GM23338 (cell line): ENCODE results near the gene ZBTB20. TPM values are rescaled to one million over a fixed set of nuclear protein-coding genes. Genes with fewer than 3 reads are reported as not detected.

Source experiments
- ATAC-seq: fragments of 200-7000 bp; cut with Tn5 transposase; 3 replicates; pipeline ENCODE4 v1.9.1; 2020
- DNase-seq: peaks from one replicate; pipeline ENCODE4 v3.0.0-alpha.2; 2015; ENCODE audit warnings: low spot score
- H2AFZ ChIP-seq: fragments of 200-600 bp; sonication (generic); 2 replicates; pipeline ENCODE4 v1.8.0; 2016; ENCODE audit warnings: antibody characterized with exemption, mild to moderate bottlenecking, moderate library complexity
- H3F3A ChIP-seq: fragments of 200-600 bp; sonication (generic); replicated peaks from 2 replicates; pipeline ENCODE4 v1.8.0; 2017; ENCODE audit warnings: antibody characterized with exemption, mixed run types, low read depth
- H3K27ac ChIP-seq: fragments of 200-600 bp; sonication (generic); 2 replicates; pipeline ENCODE4 v1.6.1; 2016; ENCODE audit warnings: low read depth
- H3K27me3 ChIP-seq: fragments of 200-600 bp; sonication (generic); 2 replicates; pipeline ENCODE4 v1.8.0; 2016; ENCODE audit warnings: mild to moderate bottlenecking, mixed run types, moderate library complexity; ENCODE audit not compliant: insufficient read depth
- H3K36me3 ChIP-seq: fragments of 200-600 bp; sonication (generic); 2 replicates; pipeline ENCODE4 v1.8.0; 2016; ENCODE audit warnings: mild to moderate bottlenecking; ENCODE audit not compliant: insufficient read depth
- H3K4me1 ChIP-seq: fragments of 200-600 bp; sonication (generic); 2 replicates; pipeline ENCODE4 v1.8.0; 2016; ENCODE audit warnings: mild to moderate bottlenecking, moderate library complexity; ENCODE audit not compliant: insufficient read depth
- H3K4me2 ChIP-seq: fragments of 200-600 bp; sonication (generic); 2 replicates; pipeline ENCODE4 v1.7.1; 2017; ENCODE audit warnings: mixed run types
- H3K4me3 ChIP-seq: fragments of 200-600 bp; sonication (generic); 2 replicates; pipeline ENCODE4 v1.6.1; 2016; ENCODE audit warnings: mixed run types
- H3K79me2 ChIP-seq: fragments of 200-600 bp; sonication (generic); replicated peaks from 2 replicates; pipeline ENCODE4 v1.8.0; 2017; ENCODE audit warnings: mild to moderate bottlenecking; ENCODE audit not compliant: insufficient read depth
- H3K9me2 ChIP-seq: fragments of 200-600 bp; sonication (generic); 2 replicates; pipeline ENCODE4 v1.8.0; 2017; ENCODE audit not compliant: insufficient read depth
- H4K20me1 ChIP-seq: fragments of 200-600 bp; sonication (generic); replicated peaks from 2 replicates; pipeline ENCODE4 v1.8.0; 2017; ENCODE audit warnings: mild to moderate bottlenecking; ENCODE audit not compliant: insufficient read depth
- H3K27ac Mint-ChIP-seq: 2 replicates; pipeline ENCODE4 v1.8.0; 2020; ENCODE audit warnings: inconsistent platforms, mild to moderate bottlenecking, moderate library complexity, mixed read lengths
- H3K27me3 Mint-ChIP-seq: 3 replicates; pipeline ENCODE4 v1.8.0; 2022; ENCODE audit warnings: low read depth, mild to moderate bottlenecking, moderate library complexity, mixed read lengths, inconsistent platforms; ENCODE audit not compliant: insufficient read depth, poor library complexity
- H3K36me3 Mint-ChIP-seq: 3 replicates; pipeline ENCODE4 v1.8.0; 2021; ENCODE audit warnings: low read depth, mild to moderate bottlenecking, inconsistent platforms, moderate library complexity, mixed read lengths
- H3K4me1 Mint-ChIP-seq: 3 replicates; pipeline ENCODE4 v1.8.0; 2020; ENCODE audit warnings: mild to moderate bottlenecking, inconsistent platforms, mixed read lengths
- H3K4me3 Mint-ChIP-seq: 3 replicates; pipeline ENCODE4 v1.8.0; 2021; ENCODE audit warnings: moderate library complexity, mild to moderate bottlenecking, inconsistent platforms, mixed read lengths
- H3K9me3 Mint-ChIP-seq: 3 replicates; pipeline ENCODE4 v1.8.0; 2020; ENCODE audit warnings: moderate library complexity, mild to moderate bottlenecking, inconsistent platforms, mixed read lengths
- CREB1 ChIP-seq: fragments of 250-450 bp; sonication (Bioruptor Pico); IDR thresholded peaks from 2 replicates; pipeline ENCODE4 v1.5.0; 2020; ENCODE audit warnings: low read depth, mild to moderate bottlenecking, moderate library complexity
- ETS1 ChIP-seq: IDR thresholded peaks from 2 replicates; pipeline ENCODE4 v1.6.1; 2016; ENCODE audit warnings: antibody characterized with exemption
- EZH2 ChIP-seq: fragments of 200-600 bp; sonication (generic); IDR thresholded peaks from one replicate; pipeline ENCODE4 v1.8.0; 2017; ENCODE audit warnings: antibody characterized with exemption, mild to moderate bottlenecking, low read depth; ENCODE audit not compliant: unreplicated experiment
- EZH2phosphoT487 ChIP-seq: fragments of 200-600 bp; sonication (generic); IDR thresholded peaks from one replicate; pipeline ENCODE4 v1.8.1; 2018; ENCODE audit warnings: antibody characterized with exemption; ENCODE audit not compliant: unreplicated experiment
- JUNB ChIP-seq: IDR thresholded peaks from one replicate; pipeline ENCODE4 v1.6.1; 2016; ENCODE audit warnings: antibody characterized with exemption; ENCODE audit not compliant: unreplicated experiment
- NANOG ChIP-seq: IDR thresholded peaks from 2 replicates; pipeline ENCODE4 v1.6.1; 2016; ENCODE audit warnings: antibody characterized with exemption, borderline replicate concordance
- POLR2AphosphoS5 ChIP-seq: IDR thresholded peaks from 2 replicates; pipeline ENCODE4 v1.6.1; 2016; ENCODE audit warnings: antibody characterized with exemption, low read depth
- REST ChIP-seq: IDR thresholded peaks from one replicate; pipeline ENCODE4 v1.6.1; 2018; ENCODE audit warnings: antibody characterized with exemption; ENCODE audit not compliant: unreplicated experiment
- STAT1 ChIP-seq: IDR thresholded peaks from one replicate; pipeline ENCODE4 v1.6.1; 2016; ENCODE audit warnings: antibody characterized with exemption; ENCODE audit not compliant: unreplicated experiment
- ZNF114 ChIP-seq: fragments of 250-450 bp; sonication (Bioruptor Pico); IDR thresholded peaks from 2 replicates; pipeline ENCODE4 v1.5.0; 2020; ENCODE audit warnings: mild to moderate bottlenecking, moderate library complexity
- ZNF331 ChIP-seq: fragments of 250-450 bp; sonication (Bioruptor Pico); IDR thresholded peaks from 2 replicates; pipeline ENCODE4 v1.5.0; 2020; ENCODE audit warnings: low read depth, mild to moderate bottlenecking, moderate library complexity
- ZNF462 ChIP-seq: fragments of 250-450 bp; sonication (Bioruptor Pico); IDR thresholded peaks from 2 replicates; pipeline ENCODE4 v1.5.0; 2020; ENCODE audit warnings: mild to moderate bottlenecking, moderate library complexity
- polyA plus RNA-seq: library from polyadenylated mRNA; unstranded; fragments of >200 nt; fragmentation: Nextera tagmentation; extraction: Ambion mirVana; gene quantifications from 2 replicates; pipeline ENCODE4 v1.2.1, GENCODE V29; 2016
- total RNA-seq: library from RNA; depleted of rRNA; stranded (reverse); fragments of >200 nt; shearing (Covaris generic); gene quantifications from 2 replicates; pipeline ENCODE4 v1.2.3, GENCODE V29; 2014
- TF ChIP-seq, protein P1 (sequence below), 2 experiments: fragments of 200-600 bp in 1 of 2; sonication (generic) in 1 of 2; conservative IDR thresholded peaks; 2 replicates each; pipeline versions ENCODE4 v1.5.1 to v1.6.1; 2016 to 2017; ENCODE audit warnings: antibody characterized with exemption in 2 of 2, low read depth in 2 of 2, mild to moderate bottlenecking in 2 of 2, moderate library complexity in 1 of 2

Gene ZBTB20
- total and polyA plus RNA-seq, 2 experiments from 2014 or later: 2.0 to 3.3 TPM

GRCh38 chr3:115164374-115165221 is 17.5 kb upstream of the ZBTB20 start:
- Histone ChIP-seq H3K27ac (no peak overlapping the region), H3F3A (no peaks in the 10 kb centered on the region), H3K27me3 (no peaks in the 10 kb centered on the region), H3K4me1 (no peaks in the 10 kb centered on the region), H3K79me2 (no peaks in the 10 kb centered on the region), H3K9me2 (no peaks in the 10 kb centered on the region), H3K4me3 (no peak overlapping the region), H2AFZ (no peak overlapping the region), H4K20me1 (no peaks in the 10 kb centered on the region), H3K36me3 (no peaks in the 10 kb centered on the region), H3K4me2 (no peak overlapping the region)
- Mint-ChIP-seq H3K4me3 (no peak overlapping the region), H3K4me1 (peaks cover 6% of the 10 kb centered on the region; the same call in 2 of the 3 replicates), H3K27me3 (no peaks in the 10 kb centered on the region), H3K27ac (no peak overlapping the region), H3K9me3 (no peaks in the 10 kb centered on the region), H3K36me3 (no peaks in the 10 kb centered on the region)
- ATAC-seq: no peak
- TF ChIP-seq, protein P1, sequence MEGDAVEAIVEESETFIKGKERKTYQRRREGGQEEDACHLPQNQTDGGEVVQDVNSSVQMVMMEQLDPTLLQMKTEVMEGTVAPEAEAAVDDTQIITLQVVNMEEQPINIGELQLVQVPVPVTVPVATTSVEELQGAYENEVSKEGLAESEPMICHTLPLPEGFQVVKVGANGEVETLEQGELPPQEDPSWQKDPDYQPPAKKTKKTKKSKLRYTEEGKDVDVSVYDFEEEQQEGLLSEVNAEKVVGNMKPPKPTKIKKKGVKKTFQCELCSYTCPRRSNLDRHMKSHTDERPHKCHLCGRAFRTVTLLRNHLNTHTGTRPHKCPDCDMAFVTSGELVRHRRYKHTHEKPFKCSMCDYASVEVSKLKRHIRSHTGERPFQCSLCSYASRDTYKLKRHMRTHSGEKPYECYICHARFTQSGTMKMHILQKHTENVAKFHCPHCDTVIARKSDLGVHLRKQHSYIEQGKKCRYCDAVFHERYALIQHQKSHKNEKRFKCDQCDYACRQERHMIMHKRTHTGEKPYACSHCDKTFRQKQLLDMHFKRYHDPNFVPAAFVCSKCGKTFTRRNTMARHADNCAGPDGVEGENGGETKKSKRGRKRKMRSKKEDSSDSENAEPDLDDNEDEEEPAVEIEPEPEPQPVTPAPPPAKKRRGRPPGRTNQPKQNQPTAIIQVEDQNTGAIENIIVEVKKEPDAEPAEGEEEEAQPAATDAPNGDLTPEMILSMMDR (conservative IDR thresholded peaks at IDR 0.05; ENCODE audit: low read depth in 2 of 2): no peak
- TF ChIP-seq REST: no peak
- TF ChIP-seq EZH2: no peak
- TF ChIP-seq JUNB: no peak
- no peak for TF ChIP-seq POLR2AphosphoS5
- no peak for TF ChIP-seq EZH2phosphoT487
- no peak for TF ChIP-seq ETS1
- no peak for TF ChIP-seq STAT1
- no peak for TF ChIP-seq ZNF114 (CRISPR knock-in tag)
- TF ChIP-seq CREB1 (CRISPR knock-in tag): no peak
- TF ChIP-seq ZNF462 (CRISPR knock-in tag): no peak
- TF ChIP-seq NANOG: no peak
- no peak for TF ChIP-seq ZNF331 (CRISPR knock-in tag)
- no peak for DNase-seq
